Neural progenitor cell (in vitro differentiated cells): ENCODE results near the gene SNAPC2. TPM values are rescaled to one million over a fixed set of nuclear protein-coding genes. Genes with fewer than 3 reads are reported as not detected.
A peak's percentile ranks its signal among the peaks of the same experiment; 100 is the strongest.

Experiments
- DNase-seq: peaks from one replicate; pipeline ENCODE4 v3.0.0-alpha.2; 2016; ENCODE audit warnings: low spot score
- H2AFZ ChIP-seq: fragments of 200-600 bp; sonication (generic); replicated peaks from 2 replicates; pipeline ENCODE4 v1.6.1; 2016; ENCODE audit warnings: antibody characterized with exemption
- H3F3A ChIP-seq: fragments of 200-600 bp; sonication (generic); 2 replicates; pipeline ENCODE4 v1.6.1; 2016; ENCODE audit warnings: antibody characterized with exemption, low read depth
- H3K27ac ChIP-seq: fragments of 200-600 bp; sonication (generic); 2 replicates; pipeline ENCODE4 v1.5.1; 2016; ENCODE audit warnings: mild to moderate bottlenecking
- H3K27me3 ChIP-seq: fragments of 200-600 bp; sonication (generic); 2 replicates; pipeline ENCODE4 v1.6.1; 2016; ENCODE audit warnings: mild to moderate bottlenecking, moderate library complexity
- H3K36me3 ChIP-seq: fragments of 200-600 bp; sonication (generic); 2 replicates; pipeline ENCODE4 v1.5.1; 2016
- H3K4me1 ChIP-seq: fragments of 200-600 bp; sonication (generic); 2 replicates; pipeline ENCODE4 v1.6.1; 2016; ENCODE audit warnings: mixed run types
- H3K4me2 ChIP-seq: fragments of 200-600 bp; sonication (generic); 2 replicates; pipeline ENCODE4 v1.6.1; 2016
- H3K4me3 ChIP-seq: fragments of 200-600 bp; sonication (generic); 2 replicates; pipeline ENCODE4 v1.5.1; 2016
- H3K79me2 ChIP-seq: fragments of 200-600 bp; sonication (generic); 2 replicates; pipeline ENCODE4 v1.6.1; 2016; ENCODE audit warnings: low read depth
- H3K9ac ChIP-seq: fragments of 200-600 bp; sonication (generic); 2 replicates; pipeline ENCODE4 v1.6.1; 2016
- H3K9me3 ChIP-seq: fragments of 200-600 bp; sonication (generic); 2 replicates; pipeline ENCODE4 v1.5.1; 2016; ENCODE audit warnings: low read depth
- H4K20me1 ChIP-seq: fragments of 200-600 bp; sonication (generic); 2 replicates; pipeline ENCODE4 v1.6.1; 2016; ENCODE audit warnings: low read depth
- H3K27ac Mint-ChIP-seq: 3 replicates; pipeline ENCODE4 v1.8.0; 2021; ENCODE audit warnings: mixed read lengths
- H3K27me3 Mint-ChIP-seq: 2 replicates; pipeline ENCODE4 v1.8.0; 2022; ENCODE audit warnings: low read depth, mild to moderate bottlenecking, inconsistent platforms, moderate library complexity, mixed read lengths; ENCODE audit not compliant: insufficient read depth
- H3K36me3 Mint-ChIP-seq: 3 replicates; pipeline ENCODE4 v1.8.0; 2021; ENCODE audit warnings: mixed read lengths
- H3K4me1 Mint-ChIP-seq: 3 replicates; pipeline ENCODE4 v1.8.0; 2021; ENCODE audit warnings: mixed read lengths
- H3K4me3 Mint-ChIP-seq: 3 replicates; pipeline ENCODE4 v1.8.0; 2021; ENCODE audit warnings: mild to moderate bottlenecking, moderate library complexity, mixed read lengths
- H3K9me3 Mint-ChIP-seq: 3 replicates; pipeline ENCODE4 v1.8.0; 2020; ENCODE audit warnings: mixed read lengths
- CTCF ChIP-seq: fragments of 200-600 bp; sonication (generic); IDR thresholded peaks from 2 replicates; pipeline ENCODE4 v1.5.1; 2017; ENCODE audit warnings: antibody characterized with exemption, mild to moderate bottlenecking
- EZH2 ChIP-seq: fragments of 200-600 bp; sonication (generic); IDR thresholded peaks from 2 replicates; pipeline ENCODE4 v1.6.1; 2017; ENCODE audit warnings: antibody characterized with exemption, mild to moderate bottlenecking, moderate library complexity
- EZH2phosphoT487 ChIP-seq: fragments of 200-600 bp; sonication (generic); IDR thresholded peaks from 2 replicates; pipeline ENCODE4 v1.6.1; 2017; ENCODE audit warnings: antibody characterized with exemption
- total RNA-seq: library from RNA; depleted of rRNA; stranded (reverse); fragments of >200 nt; gene quantifications from 2 replicates; pipeline ENCODE4 v1.2.3, GENCODE V29; 2015; ENCODE audit warnings: low replicate concordance

Gene SNAPC2
- total RNA-seq, 1 donor from 2014 or later = 5.7 TPM

DNA sequence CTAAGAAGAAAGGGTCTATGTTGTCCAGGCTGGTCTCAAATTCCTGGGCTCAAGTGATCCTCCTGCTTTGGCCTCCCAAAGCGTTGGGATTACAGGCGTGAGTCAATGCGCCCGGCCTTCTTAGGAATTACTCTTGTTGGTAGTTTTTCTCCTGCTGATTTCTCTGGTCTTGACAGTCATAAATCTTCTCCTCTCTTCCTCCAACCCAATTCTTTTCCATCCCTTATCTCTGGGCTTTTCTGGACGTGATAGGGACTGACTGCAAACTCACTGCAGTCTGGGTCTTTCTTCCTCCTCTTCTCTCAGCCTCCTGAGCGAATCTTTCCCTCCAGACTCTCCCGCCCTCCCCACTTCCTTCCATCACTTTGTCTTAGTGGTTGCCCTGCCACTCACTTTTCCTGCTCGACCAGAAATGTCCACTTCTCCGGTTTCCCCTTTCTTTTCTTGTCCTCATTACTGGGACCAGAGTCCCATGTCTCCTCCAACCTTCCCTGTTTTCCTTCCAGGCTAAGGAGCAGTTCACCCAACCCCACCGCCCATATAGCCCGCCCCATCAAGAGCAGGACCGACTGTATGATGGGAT, 45.2 kb downstream of the SNAPC2 start:
- Mint-ChIP-seq H3K27ac (no peak overlapping the region), H3K36me3 (peaks cover 25% of the 10 kb centered on the region), H3K9me3 (no peaks in the 10 kb centered on the region)

DNA sequence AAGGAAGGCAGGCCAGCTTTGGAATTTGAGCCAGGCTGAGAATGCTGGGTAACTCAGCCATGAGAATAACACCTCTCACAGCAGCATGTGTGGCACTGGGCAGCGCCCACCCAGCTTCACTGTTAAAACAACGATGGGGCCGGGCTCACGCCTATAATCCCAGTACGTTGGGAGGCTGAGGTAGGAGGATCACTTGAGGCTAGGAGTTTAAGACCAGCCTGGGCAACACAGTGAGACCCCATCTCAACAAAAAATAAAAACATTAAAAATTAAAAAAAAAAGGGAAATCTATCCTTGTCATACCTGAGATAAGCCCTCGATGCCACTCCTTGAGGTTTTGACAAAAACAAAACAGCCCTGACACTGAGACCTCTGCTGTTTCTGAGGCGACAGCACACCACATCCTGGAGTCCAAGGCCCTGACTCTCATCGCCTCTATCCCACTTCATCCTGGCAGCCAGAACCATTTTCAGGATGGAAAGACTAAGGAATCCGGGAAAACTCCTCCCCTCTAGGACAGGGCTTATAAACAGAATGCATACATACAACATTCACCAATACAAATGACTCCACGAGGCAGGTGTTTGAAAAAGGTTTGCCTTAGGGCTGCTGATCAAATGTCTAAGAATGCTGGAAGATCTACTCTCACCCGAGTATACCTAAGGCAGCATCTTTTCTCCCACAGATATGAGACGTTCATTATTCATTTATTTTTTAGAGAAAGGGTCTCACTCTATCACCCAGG, 46.0 kb downstream of the SNAPC2 start:
- Mint-ChIP-seq H3K36me3 (peaks cover 25% of the 10 kb centered on the region), H3K4me3 (no peak overlapping the region), H3K27me3 (no peaks in the 10 kb centered on the region), H3K4me1 (no peaks in the 10 kb centered on the region), H3K9me3 (no peaks in the 10 kb centered on the region), H3K27ac (peak overlapping the region; percentile 81)
- H3K9ac ChIP-seq = no peak overlapping the region
- TF ChIP-seq EZH2phosphoT487 = no peak
- TF ChIP-seq EZH2 = no peak
- TF ChIP-seq CTCF = no peak
- no peaks in the 10 kb centered on the region for H3K27me3 ChIP-seq
- no peaks in the 10 kb centered on the region for H3K9me3 ChIP-seq
- peaks cover 19% of the 10 kb centered on the region for H3F3A ChIP-seq
- DNase-seq = no peak
- no peak overlapping the region for H3K27ac ChIP-seq
- H2AFZ ChIP-seq = no peak overlapping the region
- H3K4me3 ChIP-seq = no peak overlapping the region
- no peak overlapping the region for H3K4me2 ChIP-seq
- H4K20me1 ChIP-seq = peaks cover 37% of the 10 kb centered on the region
- peaks cover 17% of the 10 kb centered on the region for H3K79me2 ChIP-seq
- H3K36me3 ChIP-seq = peaks cover 4% of the 10 kb centered on the region
- H3K4me1 ChIP-seq = no peaks in the 10 kb centered on the region

More for the DNA sequence above, 45.2 kb downstream of the SNAPC2 start:
- Mint-ChIP-seq H3K27me3 (no peaks in the 10 kb centered on the region), H3K4me3 (no peak overlapping the region), H3K4me1 (no peaks in the 10 kb centered on the region)
- H3K79me2 ChIP-seq = peaks cover 13% of the 10 kb centered on the region
- H3K27me3 ChIP-seq = no peaks in the 10 kb centered on the region
- no peaks in the 10 kb centered on the region for H3K9me3 ChIP-seq
- H3K4me2 ChIP-seq = no peak overlapping the region
- H3F3A ChIP-seq = peaks cover 22% of the 10 kb centered on the region
- H3K9ac ChIP-seq = no peak overlapping the region
- H3K4me1 ChIP-seq = no peaks in the 10 kb centered on the region
- H3K4me3 ChIP-seq = no peak overlapping the region
- peaks cover 4% of the 10 kb centered on the region for H3K36me3 ChIP-seq
- TF ChIP-seq EZH2phosphoT487 = no peak
- TF ChIP-seq CTCF = no peak
- TF ChIP-seq EZH2 = no peak
- DNase-seq = no peak
- peaks cover 33% of the 10 kb centered on the region for H4K20me1 ChIP-seq
- H3K27ac ChIP-seq = no peak overlapping the region
- no peak overlapping the region for H2AFZ ChIP-seq

DNA sequence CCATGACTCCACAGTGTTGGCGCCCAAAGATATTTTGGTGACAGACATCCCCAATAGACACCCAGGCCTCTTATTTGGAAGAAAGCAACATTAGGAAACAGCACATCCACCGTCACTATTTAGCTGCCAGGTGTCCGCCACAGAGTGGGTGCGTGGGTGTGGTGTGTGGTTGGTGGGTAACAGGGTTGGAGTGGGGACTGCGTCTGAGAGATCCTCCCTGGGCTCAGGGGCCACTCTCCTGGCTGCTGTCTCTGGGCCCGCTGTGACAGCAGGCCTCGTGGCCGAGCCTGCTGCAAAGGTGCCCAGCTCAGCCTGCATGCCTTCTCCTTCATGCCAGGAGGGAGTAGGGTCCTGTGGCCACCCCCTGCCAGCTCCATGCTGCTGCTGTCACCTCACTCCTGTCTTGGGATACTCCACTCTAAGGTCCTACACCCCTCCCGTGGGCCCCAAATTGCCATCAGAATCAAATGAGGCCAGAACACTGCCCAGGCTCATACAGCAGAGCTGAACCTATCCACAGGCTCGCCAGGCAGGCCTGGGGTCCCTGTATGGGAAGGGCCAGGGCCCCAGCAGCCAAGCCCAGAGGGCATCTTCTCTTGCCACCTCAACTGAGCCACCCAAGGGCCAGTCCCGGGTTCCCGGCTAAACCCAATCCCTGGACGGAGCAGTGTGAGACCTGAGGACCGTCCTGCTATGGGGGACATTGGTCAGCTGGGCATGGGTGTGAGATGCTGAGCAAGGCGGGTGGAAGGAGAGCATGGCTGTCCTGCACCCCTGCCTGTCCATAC, 48.1 kb downstream of the SNAPC2 start:
- Mint-ChIP-seq H3K36me3 (peaks cover 23% of the 10 kb centered on the region), H3K9me3 (no peaks in the 10 kb centered on the region), H3K4me3 (no peak overlapping the region), H3K27me3 (no peaks in the 10 kb centered on the region), H3K27ac (no peak overlapping the region), H3K4me1 (no peaks in the 10 kb centered on the region)
- Histone ChIP-seq H3K4me2 (no peak overlapping the region), H3K9me3 (no peaks in the 10 kb centered on the region), H3F3A (peaks cover 10% of the 10 kb centered on the region), H4K20me1 (peaks cover 48% of the 10 kb centered on the region), H3K27ac (no peak overlapping the region), H3K4me1 (no peaks in the 10 kb centered on the region), H2AFZ (no peak overlapping the region), H3K79me2 (peaks cover 17% of the 10 kb centered on the region), H3K9ac (no peak overlapping the region), H3K4me3 (no peak overlapping the region), H3K36me3 (no peaks in the 10 kb centered on the region), H3K27me3 (no peaks in the 10 kb centered on the region)
- no peak for DNase-seq
- TF ChIP-seq CTCF = no peak
- TF ChIP-seq EZH2 = no peak
- TF ChIP-seq EZH2phosphoT487 = no peak
